Measurements from ENCODE around the gene ASXL3. TPM values are rescaled to one million over a fixed set of nuclear protein-coding genes. Genes with fewer than 3 reads are reported as not detected.
A peak's percentile ranks its signal among the peaks of the same experiment; 100 is the strongest.

Gene ASXL3
- total RNA-seq, 4 donors from 2014 or later: 8.3 to 25.3 (median 20.3) TPM

DNA sequence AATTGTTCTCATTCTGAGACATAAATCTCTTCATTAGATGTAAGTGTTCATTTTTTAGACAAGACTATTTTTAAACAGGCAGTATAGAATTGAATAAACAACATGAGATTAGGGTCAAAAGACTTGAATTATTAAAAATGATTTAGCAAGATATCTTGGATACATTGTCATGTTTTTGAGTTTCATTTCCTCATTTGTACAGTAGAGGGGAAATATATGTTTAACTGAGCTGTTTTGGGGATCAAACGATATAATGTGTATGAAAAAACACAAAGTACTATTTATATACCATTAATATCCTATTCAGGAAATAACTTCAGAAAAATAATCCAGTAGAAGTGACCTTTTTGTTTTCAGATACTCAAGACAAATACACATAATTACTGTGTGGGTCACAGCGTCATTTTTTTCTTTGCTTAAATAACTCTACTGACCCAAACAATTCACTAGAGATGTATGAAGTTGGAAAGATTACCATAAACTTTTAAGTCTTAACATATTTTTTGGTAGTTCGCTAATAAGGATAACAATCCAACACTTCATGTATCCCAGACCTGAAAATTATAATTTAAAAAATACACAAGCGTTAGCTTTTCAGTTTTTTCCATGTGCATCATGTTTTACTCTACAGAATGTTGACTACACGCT is 896 bp upstream of the ASXL3 start:
- no peak for DNase-seq
- Histone ChIP-seq H3K4me3 (replicated peaks in 1 of 3) (peak overlapping the region in 2 of 3 donors; percentile 70 to 84), H3K9me3 (no peaks in the 10 kb centered on the region), H3K4me1 (peaks cover 0 to 17% of the 10 kb centered on the region in 2 donors), H3K36me3 (no peaks in the 10 kb centered on the region), H3K27ac (peak overlapping the region; percentile 98 to 99 (median 99)), H3K27me3 (no peaks in the 10 kb centered on the region)
- WGBS, 2 donors: 12 to 17% methylated on average over 5 of the region's 5 CpGs
- intact Hi-C loops (cut with DNase I): no loop called here
- TF ChIP-seq POLR2A (IDR thresholded peaks at IDR 0.05): no peak
- TF ChIP-seq CTCF (IDR thresholded peaks at IDR 0.05): no peak

DNA sequence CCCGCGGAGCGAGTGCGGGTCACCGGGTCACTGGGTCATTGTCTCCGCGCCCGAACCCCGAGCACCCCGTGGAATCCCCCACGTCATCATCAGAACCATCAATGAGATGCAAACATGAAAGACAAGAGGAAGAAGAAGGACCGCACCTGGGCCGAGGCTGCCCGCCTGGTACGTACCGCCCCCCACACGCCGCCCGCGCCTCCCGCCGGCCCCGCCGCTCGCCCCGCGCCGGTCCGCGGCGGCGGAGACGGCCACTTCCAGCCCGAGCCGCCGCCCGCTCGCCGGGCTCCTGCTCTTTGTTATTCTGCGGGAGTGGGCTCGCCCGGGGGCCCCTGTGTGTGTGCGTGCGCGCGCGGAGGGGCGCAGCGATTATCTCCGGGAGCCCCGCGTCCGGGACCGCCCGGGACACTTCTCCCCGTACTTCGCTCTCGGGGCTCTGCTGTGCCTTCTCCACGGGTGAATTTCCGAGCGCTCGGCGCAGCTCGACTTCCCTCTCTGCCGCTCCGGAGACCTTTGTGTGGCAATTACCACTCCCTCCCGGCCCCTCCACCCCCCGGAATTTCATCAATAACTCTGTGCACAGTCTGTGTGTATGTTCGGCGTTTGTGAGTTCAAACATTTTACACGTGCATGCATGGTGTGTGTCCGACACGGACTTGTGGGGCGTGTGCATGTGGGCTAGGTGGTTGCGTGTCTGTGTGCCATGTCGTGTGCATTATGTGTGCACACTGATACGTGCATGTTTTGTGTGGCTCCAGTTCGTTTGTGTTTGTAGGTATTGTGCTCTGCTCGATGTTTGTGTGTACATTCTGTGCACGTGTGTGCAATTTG is 714 bp downstream of the ASXL3 start:
- peaks cover 5 to 21% of the 10 kb centered on the region in 2 donors for H3K4me1 ChIP-seq
- H3K9me3 ChIP-seq: no peaks in the 10 kb centered on the region
- TF ChIP-seq POLR2A (IDR thresholded peaks at IDR 0.05) (no peak), CTCF (IDR thresholded peaks at IDR 0.05) (no peak)
- no peaks in the 10 kb centered on the region for H3K27me3 ChIP-seq
- H3K4me3 ChIP-seq (replicated peaks in 1 of 3): peak overlapping the region; percentile 32 to 46 (median 43)
- intact Hi-C loops (cut with DNase I): no loop called here
- H3K27ac ChIP-seq: peak overlapping the region; percentile 88 to 92 (median 88)
- peak; percentile 59 to 66 for DNase-seq
- no peaks in the 10 kb centered on the region for H3K36me3 ChIP-seq
- 1 to 3% methylated on average over 24 to 38 of the region's 80 CpGs for WGBS, 2 donors

DNA sequence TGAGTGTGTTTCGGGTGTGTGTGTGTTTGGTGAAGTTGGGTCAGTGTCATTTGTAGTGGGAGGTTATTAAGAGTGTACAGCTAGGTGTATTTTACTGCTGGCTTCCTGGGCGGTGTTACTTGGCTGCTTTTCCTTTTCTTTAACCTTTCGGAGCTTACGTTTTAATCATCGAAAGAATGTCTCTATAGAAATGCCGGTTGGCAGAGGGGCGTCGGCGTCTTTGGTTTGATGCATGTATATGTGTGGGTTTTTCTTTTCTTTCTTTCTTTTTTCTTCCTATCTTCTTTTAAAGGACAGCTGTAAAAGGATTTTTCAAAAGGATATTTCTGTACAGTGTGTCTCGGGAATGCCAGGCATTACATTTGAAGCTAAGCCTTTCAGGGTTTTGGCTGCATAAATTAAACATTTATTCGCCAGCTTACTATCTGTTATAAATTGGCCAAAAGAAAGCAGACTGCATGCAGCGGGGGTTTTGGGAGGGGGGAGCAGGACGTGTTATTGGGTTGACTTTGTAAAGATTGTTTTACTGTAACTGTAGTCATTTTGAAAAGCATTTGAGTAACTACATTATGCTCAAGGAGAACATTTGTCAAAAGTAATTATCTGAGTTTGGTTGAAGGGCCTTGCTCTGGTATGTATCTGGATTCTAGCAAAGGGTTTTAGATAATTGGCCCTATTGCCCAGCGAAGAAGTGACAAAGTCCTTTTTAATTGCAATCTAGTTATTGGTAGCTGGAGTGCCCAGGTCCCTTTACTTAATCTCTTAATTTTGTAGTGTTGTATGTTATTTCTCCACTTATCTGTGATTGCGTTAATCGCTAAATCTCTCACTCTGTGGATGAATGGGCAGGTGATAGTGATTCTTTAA is 1.6 kb downstream of the ASXL3 start:
- TF ChIP-seq POLR2A (IDR thresholded peaks at IDR 0.05): no peak
- no peak for TF ChIP-seq CTCF (IDR thresholded peaks at IDR 0.05)
- H3K9me3 ChIP-seq: no peaks in the 10 kb centered on the region
- H3K36me3 ChIP-seq: no peaks in the 10 kb centered on the region
- H3K27ac ChIP-seq: peak overlapping the region; percentile 88 to 92 (median 88)
- intact Hi-C loops (cut with DNase I): no loop called here
- WGBS, 2 donors: 28 to 30% methylated on average over 16 of the region's 16 CpGs
- H3K27me3 ChIP-seq: no peaks in the 10 kb centered on the region
- H3K4me1 ChIP-seq: peaks cover 9 to 29% of the 10 kb centered on the region in 2 donors
- DNase-seq: peak in 1 of 2 donors; percentile 22
- peak overlapping the region; percentile 32 to 46 (median 43) for H3K4me3 ChIP-seq (replicated peaks in 1 of 3)

DNA sequence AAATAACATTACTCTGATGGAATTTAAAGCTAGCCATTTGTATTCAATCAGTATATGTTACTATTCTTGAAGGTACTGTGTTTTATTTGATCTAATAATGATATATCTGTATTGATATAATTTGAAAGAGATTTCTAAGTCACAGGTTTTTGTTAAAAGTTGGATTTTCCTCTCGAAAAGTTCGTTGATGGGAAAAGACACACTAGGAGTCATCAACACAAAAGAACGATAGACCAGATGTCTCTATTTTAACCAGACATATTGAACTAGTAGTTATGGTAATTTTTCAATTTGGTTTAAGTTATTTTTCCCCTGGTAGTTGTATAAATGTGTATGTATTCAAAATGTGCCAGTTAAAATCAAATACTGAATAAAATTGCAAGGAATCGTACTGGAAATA is 2.5 kb downstream of the ASXL3 start:
- Histone ChIP-seq H3K27ac (peak overlapping the region in 2 of 3 donors; percentile 88 to 92), H3K4me1 (peaks cover 17 to 30% of the 10 kb centered on the region in 2 donors), H3K9me3 (no peaks in the 10 kb centered on the region), H3K27me3 (no peaks in the 10 kb centered on the region), H3K4me3 (replicated peaks in 1 of 3) (no peak overlapping the region), H3K36me3 (no peaks in the 10 kb centered on the region)
- TF ChIP-seq CTCF (IDR thresholded peaks at IDR 0.05) (no peak), POLR2A (IDR thresholded peaks at IDR 0.05) (no peak)
- DNase-seq: no peak
- intact Hi-C loops (cut with DNase I): no loop called here
- WGBS, 2 donors: 94% methylated on average over 4 of the region's 4 CpGs

All from thyroid gland (tissue), 4 donors.